ENCODE results near the gene FRMD1. TPM values are rescaled to one million over a fixed set of nuclear protein-coding genes. Genes with fewer than 3 reads are reported as not detected.
A peak's percentile ranks its signal among the peaks of the same experiment; 100 is the strongest.

Gene FRMD1
- total and polyA plus RNA-seq, 9 donors = 0.13 to 0.89 (median 0.33) TPM

DNA sequence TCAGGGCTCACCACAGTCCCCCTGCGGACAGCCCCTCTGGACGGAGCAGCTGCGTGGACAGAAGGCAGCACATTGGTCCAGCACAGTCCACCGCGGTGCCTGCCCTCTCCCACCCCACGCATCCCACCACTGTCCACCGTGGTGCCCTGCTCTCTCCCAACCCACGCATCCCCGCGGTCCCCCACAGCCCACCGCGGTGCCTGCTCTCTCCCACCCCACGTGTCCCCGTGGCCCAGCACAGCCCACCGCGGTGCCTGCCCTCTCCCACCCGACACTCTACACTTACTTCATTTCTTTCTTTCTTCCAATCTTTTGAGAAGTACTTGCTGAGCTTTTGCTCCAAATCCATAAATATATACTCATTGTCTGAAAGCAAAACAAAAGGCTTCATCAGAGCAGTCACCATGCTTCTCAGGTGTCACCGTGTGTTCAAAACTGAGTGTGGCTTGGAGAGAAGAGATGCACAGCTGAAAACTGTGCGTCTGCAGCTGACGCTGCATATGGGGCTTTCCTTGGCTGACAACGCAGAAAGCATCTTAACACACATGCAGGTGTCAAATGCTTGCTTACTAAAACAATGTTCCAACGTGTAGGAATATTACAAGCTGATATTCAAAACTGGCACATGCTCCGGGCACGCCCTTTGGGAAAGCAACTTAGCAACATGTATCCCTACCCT, 11.8 kb downstream of the FRMD1 start:
- H3K4me1 ChIP-seq (ENCODE audit: control insufficient read depth, insufficient read depth, low read length) = peaks cover 8% of the 10 kb centered on the region
- 82% methylated on average over 19 of the region's 24 CpGs for whole genome bisulfite sequencing (ENCODE audit: insufficient coverage)
- no peak overlapping the region for H3K4me3 ChIP-seq (ENCODE audit: low read length)
- no peak overlapping the region for H3K27ac ChIP-seq (ENCODE audit: low read length)
- no peak for DNase-seq
- no peaks in the 10 kb centered on the region for H3K9me3 ChIP-seq (replicated peaks; ENCODE audit: control insufficient read depth, low read depth, low read length)
- peaks cover 7% of the 10 kb centered on the region for H3K27me3 ChIP-seq (ENCODE audit: control insufficient read depth, insufficient read depth, low read length)
- H3K36me3 ChIP-seq (ENCODE audit: control insufficient read depth, insufficient read depth, low read length) = no peaks in the 10 kb centered on the region

DNA sequence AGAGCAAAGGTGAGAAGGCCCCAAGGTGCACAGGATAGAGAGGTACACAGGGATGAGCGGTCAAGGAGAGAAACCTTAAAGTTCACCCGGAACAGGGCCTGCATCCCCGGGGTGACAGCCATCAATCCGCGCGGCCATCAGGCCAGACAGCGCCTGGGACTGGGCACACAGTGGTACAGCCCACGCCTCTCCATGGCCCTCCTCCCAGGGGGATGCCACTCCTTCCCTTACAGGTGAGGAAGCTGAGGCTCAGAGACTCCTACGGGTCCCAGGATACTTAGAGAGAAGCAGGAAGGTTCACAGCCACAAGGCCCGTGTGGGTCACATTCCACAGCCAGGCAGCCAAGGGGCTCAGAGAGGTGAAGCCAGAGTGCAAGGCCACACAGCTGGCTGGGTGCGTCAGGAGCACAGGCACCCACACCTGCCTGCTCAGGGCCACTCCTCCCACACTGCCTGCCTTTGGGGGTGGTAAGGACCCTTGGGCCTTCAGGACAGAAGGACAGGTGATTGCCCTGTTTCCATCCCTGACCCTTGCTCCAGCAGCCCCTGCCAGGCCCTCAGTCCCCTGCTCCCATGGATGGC, 14.7 kb downstream of the FRMD1 start:
- peaks cover 19% of the 10 kb centered on the region for H3K4me1 ChIP-seq (ENCODE audit: control insufficient read depth, insufficient read depth, low read length)
- H3K27ac ChIP-seq (ENCODE audit: low read length) = no peak overlapping the region
- no peaks in the 10 kb centered on the region for H3K9me3 ChIP-seq (replicated peaks; ENCODE audit: control insufficient read depth, low read depth, low read length)
- no peak for DNase-seq
- 87% methylated on average over 5 of the region's 11 CpGs for WGBS (ENCODE audit: insufficient coverage)
- H3K27me3 ChIP-seq (ENCODE audit: control insufficient read depth, insufficient read depth, low read length) = no peaks in the 10 kb centered on the region
- no peaks in the 10 kb centered on the region for H3K36me3 ChIP-seq (ENCODE audit: control insufficient read depth, insufficient read depth, low read length)
- no peak overlapping the region for H3K4me3 ChIP-seq (ENCODE audit: low read length)

DNA sequence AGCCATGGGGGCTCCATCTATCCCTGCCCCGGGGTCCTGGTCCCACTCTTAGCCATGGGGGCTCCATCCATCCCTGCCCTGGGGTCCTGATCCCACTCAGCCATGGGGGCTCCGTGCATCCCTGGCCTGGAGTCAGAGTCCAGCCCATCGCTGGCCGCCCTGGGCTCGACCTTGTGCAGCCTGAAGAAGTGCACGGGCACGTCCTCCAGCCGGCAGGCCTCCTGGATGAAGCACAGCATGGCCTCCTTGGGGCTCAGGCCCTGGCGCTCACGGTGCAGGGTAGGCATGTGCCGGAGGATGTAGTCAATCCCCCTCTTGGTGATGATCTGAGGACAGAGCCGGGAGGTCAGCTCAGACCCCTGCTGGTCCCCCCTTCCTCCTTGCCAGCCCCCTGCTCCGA, 15.6 kb downstream of the FRMD1 start:
- 92% methylated on average over 13 of the region's 13 CpGs for WGBS (ENCODE audit: insufficient coverage)
- H3K27ac ChIP-seq (ENCODE audit: low read length) = no peak overlapping the region
- H3K4me1 ChIP-seq (ENCODE audit: control insufficient read depth, insufficient read depth, low read length) = peaks cover 19% of the 10 kb centered on the region
- H3K36me3 ChIP-seq (ENCODE audit: control insufficient read depth, insufficient read depth, low read length) = no peaks in the 10 kb centered on the region
- DNase-seq = no peak
- H3K27me3 ChIP-seq (ENCODE audit: control insufficient read depth, insufficient read depth, low read length) = no peaks in the 10 kb centered on the region
- H3K4me3 ChIP-seq (ENCODE audit: low read length) = no peak overlapping the region
- no peaks in the 10 kb centered on the region for H3K9me3 ChIP-seq (replicated peaks; ENCODE audit: control insufficient read depth, low read depth, low read length)

DNA sequence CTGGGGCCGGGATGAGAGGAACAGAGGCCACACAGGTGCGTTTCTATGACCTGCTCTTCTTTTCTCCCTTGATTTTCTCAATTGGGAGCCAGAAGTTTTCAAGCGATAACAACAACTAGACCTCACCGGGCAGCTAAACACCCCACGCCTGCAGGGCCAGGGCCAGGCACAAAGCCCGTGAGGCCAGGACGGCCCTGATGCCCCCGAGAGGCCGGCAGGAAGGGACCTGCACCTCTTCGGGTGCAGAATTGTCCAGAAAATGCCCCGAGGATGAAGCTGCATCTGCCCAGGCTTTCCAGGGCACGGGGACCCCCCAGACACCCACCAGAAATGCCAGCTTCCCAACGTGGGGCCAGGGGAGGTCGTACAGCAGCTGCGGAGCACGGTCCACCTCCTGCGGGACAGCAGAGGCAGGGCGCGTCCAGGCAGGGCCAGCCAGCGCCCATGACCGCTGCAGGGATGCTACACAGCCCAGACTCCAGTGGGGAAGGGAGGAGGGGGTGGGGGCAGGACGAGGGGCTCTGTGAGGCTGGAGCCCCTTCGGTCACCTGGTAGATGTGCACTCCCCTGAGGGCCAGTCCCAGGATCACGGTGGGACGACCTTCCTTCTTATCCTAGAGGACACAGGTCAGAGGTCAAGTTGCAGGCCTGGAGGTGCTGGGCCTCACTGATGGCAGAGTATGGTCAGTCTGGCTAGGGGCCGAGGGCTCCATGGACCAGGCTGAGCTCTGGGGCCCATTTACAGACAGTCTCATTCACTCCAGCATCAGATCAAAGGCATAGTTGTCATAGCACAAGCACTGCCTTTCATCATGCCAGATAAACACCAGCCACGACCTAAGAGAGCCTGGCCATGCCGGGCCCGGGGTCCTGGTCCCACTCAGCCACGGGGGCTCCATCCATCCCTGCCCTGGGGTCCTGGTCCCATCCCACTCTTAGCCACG, 16.4 kb downstream of the FRMD1 start:
- WGBS (ENCODE audit: insufficient coverage) = 80% methylated on average over 28 of the region's 31 CpGs
- DNase-seq = no peak

DNA sequence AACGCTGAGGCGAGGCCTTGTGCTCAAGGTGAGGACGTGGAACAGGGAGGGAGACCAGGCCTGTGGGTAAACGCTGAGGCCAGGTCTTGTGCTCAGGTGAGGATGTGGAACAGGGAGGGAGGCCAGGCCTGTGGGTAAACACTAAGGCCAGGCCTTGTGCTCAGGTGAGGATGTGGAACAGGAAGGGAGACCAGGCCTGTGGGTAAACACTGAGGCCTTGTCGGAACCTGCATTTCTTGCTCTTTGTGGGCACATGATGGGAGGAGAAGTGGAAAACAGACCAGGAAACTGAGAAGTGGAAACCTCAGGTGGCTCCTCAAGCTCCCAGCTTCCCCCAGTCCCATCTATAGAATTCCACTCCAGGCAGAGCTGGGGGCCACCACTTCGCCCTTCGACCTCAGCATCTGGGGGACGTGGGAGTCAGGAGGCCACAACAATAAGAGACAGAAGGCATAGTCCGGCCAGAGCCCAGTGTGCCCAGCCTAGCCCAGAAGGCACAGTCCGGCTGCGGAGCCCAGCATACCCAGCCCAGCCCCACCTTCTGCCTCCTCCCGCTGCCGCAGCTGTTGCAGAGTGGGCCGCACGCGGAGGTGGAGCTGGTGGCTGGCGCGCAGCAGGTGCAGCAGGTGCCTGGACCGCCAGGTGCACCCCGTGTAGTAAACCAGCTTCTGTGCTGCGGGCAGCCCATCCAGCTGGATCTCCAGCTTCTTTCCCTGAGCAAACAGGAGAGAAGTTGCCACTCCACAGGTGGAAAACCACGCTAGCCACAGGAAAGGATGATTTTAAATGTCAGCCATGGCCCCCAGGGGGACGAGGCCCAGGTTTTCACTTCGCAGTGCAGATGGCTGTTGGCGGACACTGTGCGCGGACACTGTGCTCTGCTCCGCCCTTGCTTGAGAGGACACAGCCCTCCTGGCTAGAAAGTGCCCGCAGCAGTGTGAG, 17.5 kb downstream of the FRMD1 start:
- DNase-seq = no peak
- WGBS (ENCODE audit: insufficient coverage) = 85% methylated on average over 28 of the region's 29 CpGs

More for the DNA sequence above, 16.4 kb downstream of the FRMD1 start:
- Histone ChIP-seq H3K4me1 (ENCODE audit: control insufficient read depth, insufficient read depth, low read length) (peaks cover 19% of the 10 kb centered on the region), H3K36me3 (ENCODE audit: control insufficient read depth, insufficient read depth, low read length) (no peaks in the 10 kb centered on the region), H3K27me3 (ENCODE audit: control insufficient read depth, insufficient read depth, low read length) (no peaks in the 10 kb centered on the region), H3K9me3 (replicated peaks; ENCODE audit: control insufficient read depth, low read depth, low read length) (no peaks in the 10 kb centered on the region), H3K27ac (ENCODE audit: low read length) (no peak overlapping the region), H3K4me3 (ENCODE audit: low read length) (no peak overlapping the region)

DNA sequence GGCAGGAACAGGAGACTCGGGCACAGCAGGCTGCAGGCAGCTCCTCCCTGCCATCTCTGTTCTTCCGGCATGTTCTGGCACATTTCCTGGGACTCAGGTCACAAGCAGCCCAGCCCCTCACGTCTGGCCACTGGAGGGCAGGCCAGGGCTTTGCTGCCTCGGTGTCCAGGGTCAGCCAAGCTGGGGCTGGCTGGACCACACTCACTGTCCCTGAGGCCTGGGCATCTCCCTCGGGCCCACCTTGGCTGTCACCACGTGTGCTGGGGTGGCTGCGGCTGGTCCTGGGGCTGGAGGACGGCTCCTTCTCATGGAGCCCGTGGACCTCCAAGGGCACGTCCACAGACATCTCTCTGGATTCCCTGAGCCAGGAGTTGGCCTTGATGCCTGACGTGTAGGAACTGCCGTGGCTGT, 18.5 kb downstream of the FRMD1 start:
- Histone ChIP-seq H3K27ac (ENCODE audit: low read length) (no peak overlapping the region), H3K4me1 (ENCODE audit: control insufficient read depth, insufficient read depth, low read length) (peaks cover 25% of the 10 kb centered on the region), H3K27me3 (ENCODE audit: control insufficient read depth, insufficient read depth, low read length) (peaks cover 1% of the 10 kb centered on the region), H3K36me3 (ENCODE audit: control insufficient read depth, insufficient read depth, low read length) (no peaks in the 10 kb centered on the region), H3K9me3 (replicated peaks; ENCODE audit: control insufficient read depth, low read depth, low read length) (no peaks in the 10 kb centered on the region), H3K4me3 (ENCODE audit: low read length) (no peak overlapping the region)
- WGBS (ENCODE audit: insufficient coverage) = 41% methylated on average over 10 of the region's 12 CpGs
- DNase-seq = peak; percentile 87

More for the DNA sequence above, 17.5 kb downstream of the FRMD1 start:
- Histone ChIP-seq H3K36me3 (ENCODE audit: control insufficient read depth, insufficient read depth, low read length) (no peaks in the 10 kb centered on the region), H3K9me3 (replicated peaks; ENCODE audit: control insufficient read depth, low read depth, low read length) (no peaks in the 10 kb centered on the region), H3K27me3 (ENCODE audit: control insufficient read depth, insufficient read depth, low read length) (no peaks in the 10 kb centered on the region), H3K27ac (ENCODE audit: low read length) (no peak overlapping the region), H3K4me1 (ENCODE audit: control insufficient read depth, insufficient read depth, low read length) (peaks cover 17% of the 10 kb centered on the region), H3K4me3 (ENCODE audit: low read length) (no peak overlapping the region)

DNA sequence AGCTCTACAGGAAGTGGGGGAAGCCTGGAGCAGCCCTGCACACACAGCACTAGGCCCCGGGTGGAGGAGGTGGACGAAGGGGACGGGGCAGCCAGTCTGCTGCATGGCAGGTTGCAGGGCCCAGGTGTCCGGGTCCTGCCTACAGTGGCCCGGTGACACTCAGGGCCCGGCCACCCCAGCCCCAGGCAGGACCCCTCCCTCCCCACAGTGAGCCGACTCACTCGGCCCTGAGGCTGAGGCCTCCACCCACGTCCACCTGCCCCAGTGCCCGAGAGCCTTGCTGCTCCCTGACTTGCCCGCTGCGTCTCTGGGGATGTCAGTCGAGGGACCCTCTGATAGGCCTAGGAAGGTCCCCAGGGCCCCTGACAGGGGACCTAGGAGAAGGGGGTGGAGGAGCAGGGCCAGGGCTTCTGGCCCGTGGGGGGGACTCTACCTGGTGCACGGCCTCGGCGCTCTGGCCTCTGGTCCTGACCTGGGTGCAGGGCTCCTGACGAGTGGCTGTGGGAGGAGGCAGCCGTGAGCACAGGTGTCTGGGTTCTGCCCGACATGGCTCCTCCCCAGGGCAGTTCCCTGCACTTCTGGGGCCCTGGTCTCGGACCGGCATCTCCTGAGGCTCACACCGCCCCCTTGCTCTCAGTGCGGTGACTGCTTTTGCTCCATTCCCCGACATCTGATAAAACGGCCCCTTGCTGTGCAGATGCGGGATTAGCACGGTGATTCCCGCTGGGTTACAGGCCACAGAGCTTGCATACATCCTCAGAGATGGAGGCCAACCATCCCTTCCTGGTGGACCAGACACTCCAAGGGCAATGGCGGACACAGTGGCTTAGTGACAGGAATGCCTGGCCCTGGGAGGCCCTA, 20.1 kb downstream of the FRMD1 start:
- Histone ChIP-seq H3K4me3 (ENCODE audit: low read length) (no peak overlapping the region), H3K27me3 (ENCODE audit: control insufficient read depth, insufficient read depth, low read length) (peaks cover 2% of the 10 kb centered on the region), H3K9me3 (replicated peaks; ENCODE audit: control insufficient read depth, low read depth, low read length) (no peaks in the 10 kb centered on the region), H3K27ac (ENCODE audit: low read length) (no peak overlapping the region), H3K36me3 (ENCODE audit: control insufficient read depth, insufficient read depth, low read length) (no peaks in the 10 kb centered on the region), H3K4me1 (ENCODE audit: control insufficient read depth, insufficient read depth, low read length) (peaks cover 41% of the 10 kb centered on the region)
- 76% methylated on average over 18 of the region's 30 CpGs for WGBS (ENCODE audit: insufficient coverage)
- DNase-seq = no peak

DNA sequence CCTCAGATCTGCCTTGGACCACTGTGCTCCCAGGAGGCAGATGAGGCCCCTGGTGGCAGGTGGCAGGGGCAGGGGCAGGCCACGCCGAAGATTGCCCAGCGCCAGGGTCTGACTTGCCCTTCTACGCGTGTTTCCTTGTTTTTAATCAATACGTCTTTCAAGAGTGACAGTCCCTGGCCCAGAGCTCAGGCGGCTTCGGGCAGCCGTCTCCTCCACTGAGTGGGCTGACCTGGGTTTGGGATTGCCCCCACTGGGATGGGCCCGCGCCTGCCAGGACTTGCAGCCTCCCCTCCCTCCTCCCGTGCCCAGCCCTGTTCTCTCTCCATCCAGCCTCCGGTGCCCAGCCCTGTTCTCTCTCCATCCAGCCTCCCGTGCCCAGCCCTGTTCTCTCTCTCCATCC, 21.2 kb downstream of the FRMD1 start:
- WGBS (ENCODE audit: insufficient coverage) = 88% methylated on average over 13 of the region's 14 CpGs
- DNase-seq = no peak

More for the DNA sequence above, 21.2 kb downstream of the FRMD1 start:
- Histone ChIP-seq H3K4me3 (ENCODE audit: low read length) (no peak overlapping the region), H3K4me1 (ENCODE audit: control insufficient read depth, insufficient read depth, low read length) (peaks cover 45% of the 10 kb centered on the region), H3K27ac (ENCODE audit: low read length) (no peak overlapping the region), H3K27me3 (ENCODE audit: control insufficient read depth, insufficient read depth, low read length) (peaks cover 2% of the 10 kb centered on the region), H3K9me3 (replicated peaks; ENCODE audit: control insufficient read depth, low read depth, low read length) (no peaks in the 10 kb centered on the region), H3K36me3 (ENCODE audit: control insufficient read depth, insufficient read depth, low read length) (no peaks in the 10 kb centered on the region)
